ENCODE results near the gene DEFB129. TPM values are rescaled to one million over a fixed set of nuclear protein-coding genes. Genes with fewer than 3 reads are reported as not detected.

Gene DEFB129
- total RNA-seq, 1 experiment from 2014 or later, result not detected

GRCh38 chr20:215796-216195 is 11.3 kb upstream of the DEFB129 start:
- Histone ChIP-seq H2AFZ (ENCODE audit: low read length) (no peak overlapping the region), H2BK120ac (ENCODE audit: low read depth, low read length, poor library complexity, severe bottlenecking) (no peak overlapping the region), H3K9ac (ENCODE audit: extremely low read depth, insufficient read length, low read length) (no peak overlapping the region), H3K4ac (ENCODE audit: low read depth, low read length) (no peak overlapping the region), H2BK20ac (ENCODE audit: low read depth, low read length, poor library complexity, severe bottlenecking) (no peak overlapping the region), H3K9me3 (ENCODE audit: control insufficient read depth, low read depth, low read length) (no peaks in the 10 kb centered on the region), H3K14ac (ENCODE audit: insufficient read depth, low read length) (no peak overlapping the region), H3K23ac (ENCODE audit: insufficient read length, low read depth, low read length) (no peak overlapping the region), H3K4me2 (ENCODE audit: insufficient read depth, insufficient read length, low read length) (no peak overlapping the region), H4K8ac (replicated peaks; ENCODE audit: insufficient read length, low read depth, low read length) (no peak overlapping the region), H2AK5ac (ENCODE audit: insufficient read length, low read length) (no peak overlapping the region), H2BK5ac (ENCODE audit: insufficient read length, low read length) (no peak overlapping the region), H3K79me2 (ENCODE audit: insufficient read depth, low read length) (no peaks in the 10 kb centered on the region), H2BK15ac (ENCODE audit: low read depth, low read length) (no peak overlapping the region), H3K18ac (ENCODE audit: insufficient read length, low read depth, low read length) (no peak overlapping the region), H4K5ac (ENCODE audit: insufficient read length, low read depth, low read length) (no peak overlapping the region), H2BK12ac (ENCODE audit: insufficient read length, low read depth, low read length) (no peak overlapping the region), H4K20me1 (ENCODE audit: control insufficient read depth, insufficient read depth, insufficient read length) (no peaks in the 10 kb centered on the region), H3K27me3 (ENCODE audit: insufficient read depth, low read length) (no peaks in the 10 kb centered on the region; the same call in 1 of the 2 replicates), H4K91ac (ENCODE audit: insufficient read length, low read depth, low read length) (no peak overlapping the region), H3K56ac (ENCODE audit: insufficient read length, low read depth, low read length) (no peak overlapping the region), H3K27ac (ENCODE audit: insufficient read length, low read depth, low read length) (no peak overlapping the region), H3T11ph (ENCODE audit: low read length) (no peak overlapping the region), H3K23me2 (ENCODE audit: insufficient read length, low read depth, low read length, poor library complexity, severe bottlenecking) (no peaks in the 10 kb centered on the region), H3K79me1 (ENCODE audit: insufficient read depth, low read depth, low read length, poor library complexity, severe bottlenecking) (no peaks in the 10 kb centered on the region), H3K4me1 (ENCODE audit: insufficient read depth, low read length) (no peaks in the 10 kb centered on the region)
- Mint-ChIP-seq H3K36me3 (ENCODE audit: insufficient read depth in 1 of 3, low read depth in 3 of 3) (no peaks in the 10 kb centered on the region), H3K4me1 (peaks cover 0 to 4% of the 10 kb centered on the region in 2 experiments; a peak in 1 of 4 replicates), H3K27ac (no peak overlapping the region), H3K4me3 (no peak overlapping the region), H3K9me3 (no peaks in the 10 kb centered on the region; a peak in 2 of 5 replicates), H3K27me3 (ENCODE audit: low read depth) (peaks cover 95% of the 10 kb centered on the region)
- DNase-seq, result no peak
- no CpG with 5 or more reads among the region's 1 CpG for WGBS (ENCODE audit: extremely low coverage, insufficient read length, low lambda C conversion rate)
- no peak for TF ChIP-seq CTCF (conservative IDR thresholded peaks at IDR 0.05)

All from H9 (cell line).